ENCODE measurements around the gene PARVB. TPM values are rescaled to one million over a fixed set of nuclear protein-coding genes. Genes with fewer than 3 reads are reported as not detected.
"Not testable (repeated sequence)": the region's sequence is repeated elsewhere in the genome, so short reads cannot be mapped to it uniquely, and the experiment has no call there.

Gene PARVB
- total RNA-seq, 1 donor, result 29.3 TPM

- H3K4me1 ChIP-seq (ENCODE audit: insufficient read depth, low read length), result no peaks in the 10 kb centered on the region
- no peak overlapping the region for H2AFZ ChIP-seq (ENCODE audit: low read length)
Measured at GRCh38 chr22:44005524-44005923, 18.6 kb upstream of the PARVB start.

GRCh38 chr22:44012162-44012561, 11.9 kb upstream of the PARVB start:
- no peak for DNase-seq (ENCODE audit: insufficient read length, low spot score, missing footprints)

More at GRCh38 chr22:44005524-44005923, 18.6 kb upstream of the PARVB start:
- Histone ChIP-seq H3K79me2 (ENCODE audit: insufficient read depth, low read length) (no peaks in the 10 kb centered on the region), H3K27me3 (ENCODE audit: insufficient read depth, low read length) (no peaks in the 10 kb centered on the region), H3K4me2 (ENCODE audit: insufficient read depth, low read length) (no peak overlapping the region), H3K27ac (ENCODE audit: low read depth, low read length) (no peak overlapping the region), H3K9me3 (ENCODE audit: low read depth, low read length) (no peaks in the 10 kb centered on the region), H4K20me1 (ENCODE audit: insufficient read depth, low read length) (no peaks in the 10 kb centered on the region), H3K36me3 (ENCODE audit: insufficient read depth, low read length) (no peaks in the 10 kb centered on the region), H3K4me3 (ENCODE audit: insufficient read depth, low read length) (no peak overlapping the region)
- no peak for DNase-seq (ENCODE audit: insufficient read length, low spot score, missing footprints)
- TF ChIP-seq, protein P1, sequence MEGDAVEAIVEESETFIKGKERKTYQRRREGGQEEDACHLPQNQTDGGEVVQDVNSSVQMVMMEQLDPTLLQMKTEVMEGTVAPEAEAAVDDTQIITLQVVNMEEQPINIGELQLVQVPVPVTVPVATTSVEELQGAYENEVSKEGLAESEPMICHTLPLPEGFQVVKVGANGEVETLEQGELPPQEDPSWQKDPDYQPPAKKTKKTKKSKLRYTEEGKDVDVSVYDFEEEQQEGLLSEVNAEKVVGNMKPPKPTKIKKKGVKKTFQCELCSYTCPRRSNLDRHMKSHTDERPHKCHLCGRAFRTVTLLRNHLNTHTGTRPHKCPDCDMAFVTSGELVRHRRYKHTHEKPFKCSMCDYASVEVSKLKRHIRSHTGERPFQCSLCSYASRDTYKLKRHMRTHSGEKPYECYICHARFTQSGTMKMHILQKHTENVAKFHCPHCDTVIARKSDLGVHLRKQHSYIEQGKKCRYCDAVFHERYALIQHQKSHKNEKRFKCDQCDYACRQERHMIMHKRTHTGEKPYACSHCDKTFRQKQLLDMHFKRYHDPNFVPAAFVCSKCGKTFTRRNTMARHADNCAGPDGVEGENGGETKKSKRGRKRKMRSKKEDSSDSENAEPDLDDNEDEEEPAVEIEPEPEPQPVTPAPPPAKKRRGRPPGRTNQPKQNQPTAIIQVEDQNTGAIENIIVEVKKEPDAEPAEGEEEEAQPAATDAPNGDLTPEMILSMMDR (IDR thresholded peaks at IDR 0.05; ENCODE audit: extremely low read depth, low read depth, low read length), result no peak

GRCh38 chr22:44012591-44012990, 11.5 kb upstream of the PARVB start:
- no peaks in the 10 kb centered on the region for H4K20me1 ChIP-seq (ENCODE audit: insufficient read depth, low read length)
- DNase-seq (ENCODE audit: insufficient read length, low spot score, missing footprints), result no peak

More at GRCh38 chr22:44012162-44012561, 11.9 kb upstream of the PARVB start:
- TF ChIP-seq, protein P1 (IDR thresholded peaks at IDR 0.05; ENCODE audit: extremely low read depth, low read depth, low read length), result no peak
- no peaks in the 10 kb centered on the region for H4K20me1 ChIP-seq (ENCODE audit: insufficient read depth, low read length)
- H3K9me3 ChIP-seq (ENCODE audit: low read depth, low read length), result no peaks in the 10 kb centered on the region
- H3K4me1 ChIP-seq (ENCODE audit: insufficient read depth, low read length), result no peaks in the 10 kb centered on the region
- H2AFZ ChIP-seq (ENCODE audit: low read length), result no peak overlapping the region
- H3K27me3 ChIP-seq (ENCODE audit: insufficient read depth, low read length), result no peaks in the 10 kb centered on the region
- no peak overlapping the region for H3K4me2 ChIP-seq (ENCODE audit: insufficient read depth, low read length)
- no peak overlapping the region for H3K4me3 ChIP-seq (ENCODE audit: insufficient read depth, low read length)
- H3K36me3 ChIP-seq (ENCODE audit: insufficient read depth, low read length), result no peaks in the 10 kb centered on the region
- H3K27ac ChIP-seq (ENCODE audit: low read depth, low read length), result no peak overlapping the region
- H3K79me2 ChIP-seq (ENCODE audit: insufficient read depth, low read length), result no peaks in the 10 kb centered on the region

GRCh38 chr22:44014241-44014640, 9.9 kb upstream of the PARVB start:
- TF ChIP-seq, protein P1 (IDR thresholded peaks at IDR 0.05; ENCODE audit: extremely low read depth, low read depth, low read length), result no peak
- Histone ChIP-seq H3K27ac (ENCODE audit: low read depth, low read length) (no peak overlapping the region), H3K9me3 (ENCODE audit: low read depth, low read length) (no peaks in the 10 kb centered on the region), H3K36me3 (ENCODE audit: insufficient read depth, low read length) (no peaks in the 10 kb centered on the region), H3K27me3 (ENCODE audit: insufficient read depth, low read length) (no peaks in the 10 kb centered on the region), H3K4me1 (ENCODE audit: insufficient read depth, low read length) (no peaks in the 10 kb centered on the region), H2AFZ (ENCODE audit: low read length) (no peak overlapping the region), H3K4me2 (ENCODE audit: insufficient read depth, low read length) (no peak overlapping the region), H3K4me3 (ENCODE audit: insufficient read depth, low read length) (no peak overlapping the region), H4K20me1 (ENCODE audit: insufficient read depth, low read length) (no peaks in the 10 kb centered on the region), H3K79me2 (ENCODE audit: insufficient read depth, low read length) (no peaks in the 10 kb centered on the region)
- no peak for DNase-seq (ENCODE audit: insufficient read length, low spot score, missing footprints)

More at GRCh38 chr22:44012591-44012990, 11.5 kb upstream of the PARVB start:
- Histone ChIP-seq H3K36me3 (ENCODE audit: insufficient read depth, low read length) (no peaks in the 10 kb centered on the region), H3K9me3 (ENCODE audit: low read depth, low read length) (no peaks in the 10 kb centered on the region), H3K4me3 (ENCODE audit: insufficient read depth, low read length) (no peak overlapping the region), H3K4me2 (ENCODE audit: insufficient read depth, low read length) (no peak overlapping the region), H3K27me3 (ENCODE audit: insufficient read depth, low read length) (no peaks in the 10 kb centered on the region), H3K79me2 (ENCODE audit: insufficient read depth, low read length) (no peaks in the 10 kb centered on the region), H3K4me1 (ENCODE audit: insufficient read depth, low read length) (no peaks in the 10 kb centered on the region), H2AFZ (ENCODE audit: low read length) (no peak overlapping the region), H3K27ac (ENCODE audit: low read depth, low read length) (no peak overlapping the region)
- TF ChIP-seq, protein P1 (IDR thresholded peaks at IDR 0.05; ENCODE audit: extremely low read depth, low read depth, low read length), result no peak

DNA sequence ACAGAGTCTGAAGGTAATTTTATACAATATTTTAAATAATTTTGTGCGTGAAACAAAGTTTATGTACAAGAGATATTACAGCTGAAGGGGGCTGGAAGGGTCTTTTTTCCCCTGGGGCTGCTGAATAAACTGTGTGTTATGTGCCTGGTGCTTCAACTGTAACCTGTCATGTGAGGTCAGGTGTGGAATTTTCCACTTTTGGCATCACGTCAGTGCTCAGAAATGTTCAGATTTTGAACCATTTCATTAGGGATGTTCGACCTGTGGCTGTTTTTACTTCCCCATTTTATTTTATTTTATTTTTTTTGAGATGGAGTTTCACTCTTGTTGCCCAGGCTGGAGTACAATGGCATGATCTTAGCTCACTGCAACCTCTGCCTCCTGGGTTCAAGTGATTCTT, 7.5 kb upstream of the PARVB start:
- not testable (repeated sequence) for H3K79me2 ChIP-seq (ENCODE audit: insufficient read depth, low read length); H3K4me3 ChIP-seq (ENCODE audit: insufficient read depth, low read length); DNase-seq (ENCODE audit: insufficient read length, low spot score, missing footprints); H3K36me3 ChIP-seq (ENCODE audit: insufficient read depth, low read length); H3K27ac ChIP-seq (ENCODE audit: low read depth, low read length); H4K20me1 ChIP-seq (ENCODE audit: insufficient read depth, low read length); H2AFZ ChIP-seq (ENCODE audit: low read length); H3K9me3 ChIP-seq (ENCODE audit: low read depth, low read length); H3K27me3 ChIP-seq (ENCODE audit: insufficient read depth, low read length); H3K4me1 ChIP-seq (ENCODE audit: insufficient read depth, low read length); H3K4me2 ChIP-seq (ENCODE audit: insufficient read depth, low read length)

Measured in osteoblast (primary cell).